GM23338 (cell line): ENCODE measurements around the gene NOXA1. TPM values are rescaled to one million over a fixed set of nuclear protein-coding genes. Genes with fewer than 3 reads are reported as not detected.
A peak's percentile ranks its signal among the peaks of the same experiment; 100 is the strongest.

Experiments used
- ATAC-seq: fragments of 200-7000 bp; cut with Tn5 transposase; 3 replicates; pipeline ENCODE4 v1.9.1; 2020
- DNase-seq: peaks from one replicate; pipeline ENCODE4 v3.0.0-alpha.2; 2015; ENCODE audit warnings: low spot score
- H2AFZ ChIP-seq: fragments of 200-600 bp; sonication (generic); 2 replicates; pipeline ENCODE4 v1.8.0; 2016; ENCODE audit warnings: antibody characterized with exemption, mild to moderate bottlenecking, moderate library complexity
- H3F3A ChIP-seq: fragments of 200-600 bp; sonication (generic); replicated peaks from 2 replicates; pipeline ENCODE4 v1.8.0; 2017; ENCODE audit warnings: antibody characterized with exemption, mixed run types, low read depth
- H3K27ac ChIP-seq: fragments of 200-600 bp; sonication (generic); 2 replicates; pipeline ENCODE4 v1.6.1; 2016; ENCODE audit warnings: low read depth
- H3K27me3 ChIP-seq: fragments of 200-600 bp; sonication (generic); 2 replicates; pipeline ENCODE4 v1.8.0; 2016; ENCODE audit warnings: mild to moderate bottlenecking, mixed run types, moderate library complexity; ENCODE audit not compliant: insufficient read depth
- H3K36me3 ChIP-seq: fragments of 200-600 bp; sonication (generic); 2 replicates; pipeline ENCODE4 v1.8.0; 2016; ENCODE audit warnings: mild to moderate bottlenecking; ENCODE audit not compliant: insufficient read depth
- H3K4me1 ChIP-seq: fragments of 200-600 bp; sonication (generic); 2 replicates; pipeline ENCODE4 v1.8.0; 2016; ENCODE audit warnings: mild to moderate bottlenecking, moderate library complexity; ENCODE audit not compliant: insufficient read depth
- H3K4me2 ChIP-seq: fragments of 200-600 bp; sonication (generic); 2 replicates; pipeline ENCODE4 v1.7.1; 2017; ENCODE audit warnings: mixed run types
- H3K4me3 ChIP-seq: fragments of 200-600 bp; sonication (generic); 2 replicates; pipeline ENCODE4 v1.6.1; 2016; ENCODE audit warnings: mixed run types
- H3K79me2 ChIP-seq: fragments of 200-600 bp; sonication (generic); replicated peaks from 2 replicates; pipeline ENCODE4 v1.8.0; 2017; ENCODE audit warnings: mild to moderate bottlenecking; ENCODE audit not compliant: insufficient read depth
- H3K9me2 ChIP-seq: fragments of 200-600 bp; sonication (generic); 2 replicates; pipeline ENCODE4 v1.8.0; 2017; ENCODE audit not compliant: insufficient read depth
- H4K20me1 ChIP-seq: fragments of 200-600 bp; sonication (generic); replicated peaks from 2 replicates; pipeline ENCODE4 v1.8.0; 2017; ENCODE audit warnings: mild to moderate bottlenecking; ENCODE audit not compliant: insufficient read depth
- H3K27ac Mint-ChIP-seq: 2 replicates; pipeline ENCODE4 v1.8.0; 2020; ENCODE audit warnings: inconsistent platforms, mild to moderate bottlenecking, moderate library complexity, mixed read lengths
- H3K27me3 Mint-ChIP-seq: 3 replicates; pipeline ENCODE4 v1.8.0; 2022; ENCODE audit warnings: low read depth, mild to moderate bottlenecking, moderate library complexity, mixed read lengths, inconsistent platforms; ENCODE audit not compliant: insufficient read depth, poor library complexity
- H3K36me3 Mint-ChIP-seq: 3 replicates; pipeline ENCODE4 v1.8.0; 2021; ENCODE audit warnings: low read depth, mild to moderate bottlenecking, inconsistent platforms, moderate library complexity, mixed read lengths
- H3K4me1 Mint-ChIP-seq: 3 replicates; pipeline ENCODE4 v1.8.0; 2020; ENCODE audit warnings: mild to moderate bottlenecking, inconsistent platforms, mixed read lengths
- H3K4me3 Mint-ChIP-seq: 3 replicates; pipeline ENCODE4 v1.8.0; 2021; ENCODE audit warnings: moderate library complexity, mild to moderate bottlenecking, inconsistent platforms, mixed read lengths
- H3K9me3 Mint-ChIP-seq: 3 replicates; pipeline ENCODE4 v1.8.0; 2020; ENCODE audit warnings: moderate library complexity, mild to moderate bottlenecking, inconsistent platforms, mixed read lengths
- CTCF ChIP-seq, 2 experiments: fragments of 200-600 bp in 1 of 2; sonication (generic) in 1 of 2; conservative IDR thresholded peaks; 2 replicates each; pipeline versions ENCODE4 v1.5.1 to v1.6.1; 2016 to 2017; ENCODE audit warnings: antibody characterized with exemption in 2 of 2, low read depth in 2 of 2, mild to moderate bottlenecking in 2 of 2, moderate library complexity in 1 of 2
- ETS1 ChIP-seq: IDR thresholded peaks from 2 replicates; pipeline ENCODE4 v1.6.1; 2016; ENCODE audit warnings: antibody characterized with exemption
- EZH2 ChIP-seq: fragments of 200-600 bp; sonication (generic); IDR thresholded peaks from one replicate; pipeline ENCODE4 v1.8.0; 2017; ENCODE audit warnings: antibody characterized with exemption, mild to moderate bottlenecking, low read depth; ENCODE audit not compliant: unreplicated experiment
- EZH2phosphoT487 ChIP-seq: fragments of 200-600 bp; sonication (generic); IDR thresholded peaks from one replicate; pipeline ENCODE4 v1.8.1; 2018; ENCODE audit warnings: antibody characterized with exemption; ENCODE audit not compliant: unreplicated experiment
- POLR2AphosphoS5 ChIP-seq: IDR thresholded peaks from 2 replicates; pipeline ENCODE4 v1.6.1; 2016; ENCODE audit warnings: antibody characterized with exemption, low read depth
- ZNF331 ChIP-seq: fragments of 250-450 bp; sonication (Bioruptor Pico); IDR thresholded peaks from 2 replicates; pipeline ENCODE4 v1.5.0; 2020; ENCODE audit warnings: low read depth, mild to moderate bottlenecking, moderate library complexity
- ZNF462 ChIP-seq: fragments of 250-450 bp; sonication (Bioruptor Pico); IDR thresholded peaks from 2 replicates; pipeline ENCODE4 v1.5.0; 2020; ENCODE audit warnings: mild to moderate bottlenecking, moderate library complexity
- polyA plus RNA-seq: library from polyadenylated mRNA; unstranded; fragments of >200 nt; fragmentation: Nextera tagmentation; extraction: Ambion mirVana; gene quantifications from 2 replicates; pipeline ENCODE4 v1.2.1, GENCODE V29; 2016
- total RNA-seq: library from RNA; depleted of rRNA; stranded (reverse); fragments of >200 nt; shearing (Covaris generic); gene quantifications from 2 replicates; pipeline ENCODE4 v1.2.3, GENCODE V29; 2014

Gene NOXA1
- total and polyA plus RNA-seq, 2 experiments from 2014 or later, result 0.59 to 0.68 TPM

- TF ChIP-seq EZH2phosphoT487 (no peak), ZNF462 (no peak), EZH2 (no peak), POLR2AphosphoS5 (no peak), CTCF (conservative IDR thresholded peaks at IDR 0.05; ENCODE audit: low read depth in 2 of 2) (peak in 1 of 2 experiments; percentile 41; a peak in 2 of 4 replicates), ZNF331 (CRISPR knock-in tag) (no peak), ETS1 (no peak)
- Histone ChIP-seq H4K20me1 (no peaks in the 10 kb centered on the region), H3K79me2 (no peaks in the 10 kb centered on the region), H3K27ac (no peak overlapping the region), H3K9me2 (no peaks in the 10 kb centered on the region), H3K27me3 (no peaks in the 10 kb centered on the region), H3K36me3 (no peaks in the 10 kb centered on the region), H3K4me3 (no peak overlapping the region), H2AFZ (no peak overlapping the region), H3K4me2 (no peak overlapping the region), H3F3A (0 out of 2 replicates have a peak, but pooled peaks cover 4% of the 10 kb centered on the region), H3K4me1 (peaks cover 5% of the 10 kb centered on the region; the same call in 1 of the 2 replicates)
- no peak overlapping the region for H3K4me3 Mint-ChIP-seq
- ATAC-seq (no peak), DNase-seq (no peak)
- peaks cover 5% of the 10 kb centered on the region for H3K4me1 Mint-ChIP-seq
- H3K27ac Mint-ChIP-seq, result no peak overlapping the region
- no peaks in the 10 kb centered on the region for H3K36me3 Mint-ChIP-seq
- no peaks in the 10 kb centered on the region; the same call in 2 of the 3 replicates for H3K9me3 Mint-ChIP-seq
- H3K27me3 Mint-ChIP-seq, result peaks cover 7% of the 10 kb centered on the region
Observed at GRCh38 chr9:137444106-137444790, 21.1 kb downstream of the NOXA1 start.
